AG09319 (cell line): Measurements from ENCODE around the gene SIGLEC8.
"Not testable (repeated sequence)": the region's sequence is repeated elsewhere in the genome, so short reads cannot be mapped to it uniquely, and the experiment has no call there.

Experiments
- DNase-seq: peaks from one replicate; pipeline ENCODE4 v3.0.0-alpha.2; 2010; ENCODE audit warnings: low read depth; ENCODE audit errors: extremely low read depth
- TF ChIP-seq, protein P1 (sequence below): IDR thresholded peaks from 2 replicates; pipeline ENCODE4 v1.5.1; 2011; ENCODE audit warnings: low read depth, mild to moderate bottlenecking, inconsistent platforms, low read length, moderate library complexity

The SIGLEC8 gene

DNA sequence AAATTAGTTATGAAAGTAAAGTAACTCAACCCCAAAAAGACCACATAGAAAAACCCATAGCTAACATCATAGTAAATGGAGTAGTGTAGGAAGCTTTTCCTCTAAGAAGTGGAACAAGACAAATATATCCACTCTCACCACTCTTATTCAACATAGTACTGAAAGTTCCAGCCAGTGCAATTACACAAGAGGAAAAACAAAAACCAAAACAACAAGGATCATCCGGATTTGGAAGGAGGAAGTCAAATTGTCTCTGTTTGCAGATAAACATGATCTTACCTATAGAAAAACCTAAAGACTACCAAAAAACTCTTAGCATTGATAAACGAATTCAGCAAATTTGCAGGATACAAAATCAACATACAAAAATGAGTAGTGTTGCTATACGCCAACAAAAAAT, 8.5 kb upstream of the SIGLEC8 start:
- TF ChIP-seq, protein P1, sequence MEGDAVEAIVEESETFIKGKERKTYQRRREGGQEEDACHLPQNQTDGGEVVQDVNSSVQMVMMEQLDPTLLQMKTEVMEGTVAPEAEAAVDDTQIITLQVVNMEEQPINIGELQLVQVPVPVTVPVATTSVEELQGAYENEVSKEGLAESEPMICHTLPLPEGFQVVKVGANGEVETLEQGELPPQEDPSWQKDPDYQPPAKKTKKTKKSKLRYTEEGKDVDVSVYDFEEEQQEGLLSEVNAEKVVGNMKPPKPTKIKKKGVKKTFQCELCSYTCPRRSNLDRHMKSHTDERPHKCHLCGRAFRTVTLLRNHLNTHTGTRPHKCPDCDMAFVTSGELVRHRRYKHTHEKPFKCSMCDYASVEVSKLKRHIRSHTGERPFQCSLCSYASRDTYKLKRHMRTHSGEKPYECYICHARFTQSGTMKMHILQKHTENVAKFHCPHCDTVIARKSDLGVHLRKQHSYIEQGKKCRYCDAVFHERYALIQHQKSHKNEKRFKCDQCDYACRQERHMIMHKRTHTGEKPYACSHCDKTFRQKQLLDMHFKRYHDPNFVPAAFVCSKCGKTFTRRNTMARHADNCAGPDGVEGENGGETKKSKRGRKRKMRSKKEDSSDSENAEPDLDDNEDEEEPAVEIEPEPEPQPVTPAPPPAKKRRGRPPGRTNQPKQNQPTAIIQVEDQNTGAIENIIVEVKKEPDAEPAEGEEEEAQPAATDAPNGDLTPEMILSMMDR, result no peak
- DNase-seq, result no peak

DNA sequence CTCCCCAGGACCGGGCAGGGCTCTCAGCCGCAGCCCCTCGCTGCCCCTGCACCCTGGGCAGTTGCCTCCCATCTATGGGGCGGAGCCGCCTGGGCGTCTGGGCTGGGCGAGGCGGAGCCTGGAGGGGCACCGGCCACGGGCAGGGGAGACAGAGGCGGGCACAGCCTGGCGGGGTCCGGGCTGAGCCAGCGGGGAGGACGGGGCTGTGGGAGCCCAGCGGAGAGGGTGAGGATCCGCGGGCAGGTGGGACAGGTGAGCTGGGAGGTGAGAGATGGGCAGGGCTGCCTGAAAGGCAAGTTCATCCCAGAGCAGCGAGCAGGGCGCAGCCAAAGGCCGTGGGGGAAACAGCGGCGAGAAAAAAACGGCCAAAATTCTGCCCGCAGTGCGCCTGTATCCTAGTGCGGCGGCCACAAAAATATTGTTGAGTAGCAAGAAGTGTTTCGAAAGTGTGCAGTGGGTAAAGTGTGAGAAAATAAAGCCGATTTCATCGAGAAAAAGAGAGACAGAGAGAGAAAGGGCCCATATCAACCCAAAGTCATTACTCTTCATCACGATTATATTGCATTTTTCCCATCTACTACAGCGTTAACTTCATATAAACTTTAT, 5.8 kb upstream of the SIGLEC8 start:
- not testable (repeated sequence) for DNase-seq

DNA sequence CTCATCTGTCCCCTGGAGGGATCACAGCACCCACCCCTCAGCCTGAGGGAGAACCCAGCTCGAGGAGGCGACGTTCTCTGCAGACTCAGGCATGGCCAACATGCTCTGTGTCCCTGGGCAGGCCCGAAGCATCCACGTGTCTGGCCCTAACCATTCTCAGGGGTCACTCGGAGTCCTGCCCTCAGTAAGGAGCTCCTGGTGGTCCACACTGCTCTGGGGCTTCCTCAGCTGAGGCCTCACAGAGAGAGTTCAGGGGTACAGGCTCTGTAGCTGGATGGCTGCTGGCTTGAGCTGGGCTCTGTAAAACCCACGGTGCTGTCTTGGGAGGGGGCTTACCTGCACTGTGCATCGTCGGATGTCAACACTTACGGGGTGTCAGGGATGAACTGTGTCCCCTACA, 4.4 kb upstream of the SIGLEC8 start:
- no peak for DNase-seq
- TF ChIP-seq, protein P1, result no peak

DNA sequence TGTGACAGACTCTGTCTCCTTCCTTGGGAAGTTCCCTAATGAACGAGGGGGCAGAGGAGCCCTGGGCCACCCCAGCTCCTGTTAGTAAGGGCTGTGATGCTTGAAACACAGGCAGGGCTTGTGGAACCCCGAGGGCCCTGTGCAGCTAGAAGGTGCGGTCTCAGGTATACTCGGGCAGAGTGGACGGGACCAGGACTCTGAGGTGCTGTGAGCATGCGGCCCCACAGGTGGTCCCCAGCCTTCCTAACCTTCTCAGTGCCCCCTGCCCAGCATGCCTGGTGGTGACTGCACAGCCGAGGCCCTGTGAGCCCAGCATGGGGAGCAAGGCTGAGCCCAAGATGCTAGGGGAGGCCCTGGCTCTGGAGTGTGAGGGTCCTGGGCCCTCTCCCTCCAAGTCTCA, 4.0 kb upstream of the SIGLEC8 start:
- DNase-seq, result no peak
- TF ChIP-seq, protein P1, result no peak

DNA sequence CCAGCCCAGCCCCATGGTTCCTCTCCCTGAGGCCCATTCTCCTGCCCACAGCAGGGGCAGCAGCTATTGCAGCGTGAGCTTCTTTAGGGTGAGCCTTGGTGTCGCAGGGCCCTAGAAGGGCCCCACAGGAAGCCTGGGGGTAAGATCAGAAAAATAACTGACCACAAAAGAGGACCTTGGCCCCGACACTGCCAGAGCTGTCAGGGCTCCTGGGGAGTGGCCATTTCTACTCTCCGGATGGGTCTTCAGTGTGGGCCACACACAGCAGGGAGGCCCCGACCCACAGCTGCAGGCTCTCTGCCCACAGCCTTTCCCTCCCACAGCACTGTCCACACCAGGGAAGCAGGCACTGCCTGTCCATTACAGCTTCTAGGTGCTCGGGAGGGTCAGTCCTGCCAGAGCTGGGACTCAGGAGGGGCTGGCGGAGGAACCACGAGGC, 3.5 kb upstream of the SIGLEC8 start:
- no peak for DNase-seq
- TF ChIP-seq, protein P1, result no peak

DNA sequence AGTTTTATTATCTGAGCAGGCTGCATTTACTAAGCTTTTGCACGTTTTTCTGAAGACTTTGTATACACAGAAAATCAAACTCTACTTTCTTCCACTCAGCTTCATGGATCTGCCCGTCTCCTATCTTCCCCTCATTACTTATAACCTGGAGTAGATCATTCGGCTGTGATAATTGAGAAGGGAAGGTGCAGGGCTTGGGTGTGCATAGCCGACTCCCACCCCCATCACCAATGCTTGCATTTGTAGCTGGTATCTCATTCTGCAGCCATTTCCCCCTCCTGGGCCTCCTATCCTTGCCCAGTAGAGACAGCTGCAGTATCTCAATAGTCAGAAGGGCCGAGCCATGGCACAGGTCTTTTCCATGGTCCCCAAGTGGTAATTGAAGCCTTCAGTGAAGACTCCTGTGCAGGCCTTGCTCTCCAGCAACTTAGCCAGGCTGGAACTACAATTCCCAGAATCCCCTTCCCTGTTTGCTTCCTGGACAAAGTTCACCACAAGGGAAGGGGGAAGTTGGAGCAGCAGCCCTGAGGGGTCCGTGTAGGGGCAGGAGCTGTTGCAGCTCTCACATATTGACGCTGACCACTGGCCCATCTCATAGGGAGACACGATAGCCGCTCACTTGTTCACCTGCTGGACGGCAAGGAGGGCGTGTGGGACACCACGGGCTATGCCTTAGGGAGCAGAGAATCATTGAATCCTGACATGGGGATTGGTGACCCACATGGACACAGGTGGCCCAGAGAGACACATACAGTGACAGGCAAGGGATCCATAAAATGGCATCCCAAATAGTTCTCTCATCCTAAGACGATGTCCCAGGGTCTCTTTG, 2.1 kb upstream of the SIGLEC8 start:
- TF ChIP-seq, protein P1, result no peak
- no peak for DNase-seq

DNA sequence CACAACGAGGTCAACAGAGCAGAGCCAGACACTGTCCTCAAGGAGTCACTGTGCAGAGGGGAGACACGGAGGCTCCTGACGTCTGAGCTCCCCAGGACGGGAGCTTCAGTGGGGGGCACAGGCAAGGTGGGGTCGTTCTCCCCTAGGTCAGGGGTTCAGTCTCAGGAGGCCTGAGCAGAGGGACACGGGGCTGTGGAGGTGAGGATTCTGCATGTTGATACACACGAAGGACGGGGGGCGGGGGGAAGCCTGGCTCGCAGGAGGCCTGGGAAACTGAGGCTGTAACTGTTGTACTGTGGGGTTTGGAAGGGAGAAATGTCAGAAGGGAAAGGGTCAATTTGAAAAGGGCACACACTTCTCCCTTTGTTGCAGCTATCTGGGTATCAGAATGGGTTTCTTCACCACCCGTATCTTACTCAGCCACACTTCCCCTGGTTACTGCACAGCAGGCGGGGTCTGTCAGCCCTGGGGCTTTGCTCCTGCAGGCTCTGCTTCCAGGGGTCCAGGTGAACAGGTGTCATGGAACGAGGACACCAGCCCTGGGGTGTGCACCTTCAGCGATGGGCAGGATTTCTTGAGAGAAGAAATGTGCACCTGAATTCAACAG, 748 bp upstream of the SIGLEC8 start:
- TF ChIP-seq, protein P1, result no peak
- DNase-seq, result no peak
